Measurements from ENCODE around the gene VMP1.

VMP1 gene

GRCh38 chr17:59683283-59683682, 24.2 kb upstream of the VMP1 start:
- no peaks in the 10 kb centered on the region for H3K9me3 ChIP-seq (ENCODE audit: control insufficient read depth, low read length)
- H3K4me3 ChIP-seq (ENCODE audit: insufficient read depth, low read depth, low read length, poor library complexity, severe bottlenecking), result no peak overlapping the region
- no peak overlapping the region for H3K27ac ChIP-seq (ENCODE audit: insufficient read depth, low read length, poor library complexity, severe bottlenecking)
- peaks cover 77% of the 10 kb centered on the region for H3K36me3 ChIP-seq (ENCODE audit: control insufficient read depth, insufficient read depth, low read length)
- H3K27me3 ChIP-seq (replicated peaks; ENCODE audit: control insufficient read depth, insufficient read depth, low read length, poor library complexity, severe bottlenecking), result no peaks in the 10 kb centered on the region
- no peak for DNase-seq
- H3K4me1 ChIP-seq (ENCODE audit: control insufficient read depth, insufficient read depth, low read length, poor library complexity, severe bottlenecking), result no peaks in the 10 kb centered on the region

- H3K4me1 ChIP-seq (ENCODE audit: control insufficient read depth, insufficient read depth, low read length, poor library complexity, severe bottlenecking), result no peaks in the 10 kb centered on the region
- DNase-seq, result no peak
- no peaks in the 10 kb centered on the region for H3K27me3 ChIP-seq (replicated peaks; ENCODE audit: control insufficient read depth, insufficient read depth, low read length, poor library complexity, severe bottlenecking)
- peaks cover 76% of the 10 kb centered on the region for H3K36me3 ChIP-seq (ENCODE audit: control insufficient read depth, insufficient read depth, low read length)
- no peak overlapping the region for H3K27ac ChIP-seq (ENCODE audit: insufficient read depth, low read length, poor library complexity, severe bottlenecking)
- H3K9me3 ChIP-seq (ENCODE audit: control insufficient read depth, low read length), result no peaks in the 10 kb centered on the region
- no peak overlapping the region for H3K4me3 ChIP-seq (ENCODE audit: insufficient read depth, low read depth, low read length, poor library complexity, severe bottlenecking)
Observed at GRCh38 chr17:59684967-59685366, 22.5 kb upstream of the VMP1 start.

GRCh38 chr17:59688008-59688407, 19.4 kb upstream of the VMP1 start:
- no peaks in the 10 kb centered on the region for H3K9me3 ChIP-seq (ENCODE audit: control insufficient read depth, low read length)
- peaks cover 63% of the 10 kb centered on the region for H3K36me3 ChIP-seq (ENCODE audit: control insufficient read depth, insufficient read depth, low read length)
- H3K4me1 ChIP-seq (ENCODE audit: control insufficient read depth, insufficient read depth, low read length, poor library complexity, severe bottlenecking), result no peaks in the 10 kb centered on the region
- H3K27ac ChIP-seq (ENCODE audit: insufficient read depth, low read length, poor library complexity, severe bottlenecking), result no peak overlapping the region
- no peak for DNase-seq
- no peaks in the 10 kb centered on the region for H3K27me3 ChIP-seq (replicated peaks; ENCODE audit: control insufficient read depth, insufficient read depth, low read length, poor library complexity, severe bottlenecking)
- no peak overlapping the region for H3K4me3 ChIP-seq (ENCODE audit: insufficient read depth, low read depth, low read length, poor library complexity, severe bottlenecking)

- Histone ChIP-seq H3K27me3 (replicated peaks; ENCODE audit: control insufficient read depth, insufficient read depth, low read length, poor library complexity, severe bottlenecking) (no peaks in the 10 kb centered on the region), H3K27ac (ENCODE audit: insufficient read depth, low read length, poor library complexity, severe bottlenecking) (no peak overlapping the region), H3K4me3 (ENCODE audit: insufficient read depth, low read depth, low read length, poor library complexity, severe bottlenecking) (no peak overlapping the region), H3K36me3 (ENCODE audit: control insufficient read depth, insufficient read depth, low read length) (peaks cover 60% of the 10 kb centered on the region), H3K4me1 (ENCODE audit: control insufficient read depth, insufficient read depth, low read length, poor library complexity, severe bottlenecking) (no peaks in the 10 kb centered on the region), H3K9me3 (ENCODE audit: control insufficient read depth, low read length) (no peaks in the 10 kb centered on the region)
- no peak for DNase-seq
Observed at GRCh38 chr17:59688496-59688895, 19.0 kb upstream of the VMP1 start.

- Histone ChIP-seq H3K36me3 (ENCODE audit: control insufficient read depth, insufficient read depth, low read length) (peaks cover 70% of the 10 kb centered on the region), H3K4me1 (ENCODE audit: control insufficient read depth, insufficient read depth, low read length, poor library complexity, severe bottlenecking) (no peaks in the 10 kb centered on the region), H3K9me3 (ENCODE audit: control insufficient read depth, low read length) (no peaks in the 10 kb centered on the region), H3K27ac (ENCODE audit: insufficient read depth, low read length, poor library complexity, severe bottlenecking) (no peak overlapping the region), H3K4me3 (ENCODE audit: insufficient read depth, low read depth, low read length, poor library complexity, severe bottlenecking) (no peak overlapping the region), H3K27me3 (replicated peaks; ENCODE audit: control insufficient read depth, insufficient read depth, low read length, poor library complexity, severe bottlenecking) (no peaks in the 10 kb centered on the region)
- DNase-seq, result no peak
Observed at GRCh38 chr17:59693582-59693981, 13.9 kb upstream of the VMP1 start.

- Histone ChIP-seq H3K9me3 (ENCODE audit: control insufficient read depth, low read length) (no peaks in the 10 kb centered on the region), H3K27ac (ENCODE audit: insufficient read depth, low read length, poor library complexity, severe bottlenecking) (no peak overlapping the region), H3K36me3 (ENCODE audit: control insufficient read depth, insufficient read depth, low read length) (peaks cover 63% of the 10 kb centered on the region), H3K27me3 (replicated peaks; ENCODE audit: control insufficient read depth, insufficient read depth, low read length, poor library complexity, severe bottlenecking) (no peaks in the 10 kb centered on the region), H3K4me3 (ENCODE audit: insufficient read depth, low read depth, low read length, poor library complexity, severe bottlenecking) (no peak overlapping the region), H3K4me1 (ENCODE audit: control insufficient read depth, insufficient read depth, low read length, poor library complexity, severe bottlenecking) (no peaks in the 10 kb centered on the region)
- no peak for DNase-seq
Observed at GRCh38 chr17:59694344-59694743, 13.1 kb upstream of the VMP1 start.

GRCh38 chr17:59695945-59696681, 11.3 kb upstream of the VMP1 start:
- DNase-seq, result no peak
- Histone ChIP-seq H3K9me3 (ENCODE audit: control insufficient read depth, low read length) (no peaks in the 10 kb centered on the region), H3K27me3 (replicated peaks; ENCODE audit: control insufficient read depth, insufficient read depth, low read length, poor library complexity, severe bottlenecking) (no peaks in the 10 kb centered on the region), H3K36me3 (ENCODE audit: control insufficient read depth, insufficient read depth, low read length) (peaks cover 46% of the 10 kb centered on the region), H3K27ac (ENCODE audit: insufficient read depth, low read length, poor library complexity, severe bottlenecking) (no peak overlapping the region), H3K4me3 (ENCODE audit: insufficient read depth, low read depth, low read length, poor library complexity, severe bottlenecking) (no peak overlapping the region), H3K4me1 (ENCODE audit: control insufficient read depth, insufficient read depth, low read length, poor library complexity, severe bottlenecking) (no peaks in the 10 kb centered on the region)

- Histone ChIP-seq H3K27me3 (replicated peaks; ENCODE audit: control insufficient read depth, insufficient read depth, low read length, poor library complexity, severe bottlenecking) (no peaks in the 10 kb centered on the region), H3K4me3 (ENCODE audit: insufficient read depth, low read depth, low read length, poor library complexity, severe bottlenecking) (no peak overlapping the region), H3K27ac (ENCODE audit: insufficient read depth, low read length, poor library complexity, severe bottlenecking) (no peak overlapping the region), H3K36me3 (ENCODE audit: control insufficient read depth, insufficient read depth, low read length) (peaks cover 44% of the 10 kb centered on the region), H3K9me3 (ENCODE audit: control insufficient read depth, low read length) (no peaks in the 10 kb centered on the region), H3K4me1 (ENCODE audit: control insufficient read depth, insufficient read depth, low read length, poor library complexity, severe bottlenecking) (no peaks in the 10 kb centered on the region)
- no peak for DNase-seq
Observed at GRCh38 chr17:59696682-59697277, 10.7 kb upstream of the VMP1 start.

- Histone ChIP-seq H3K27me3 (replicated peaks; ENCODE audit: control insufficient read depth, insufficient read depth, low read length, poor library complexity, severe bottlenecking) (no peaks in the 10 kb centered on the region), H3K4me1 (ENCODE audit: control insufficient read depth, insufficient read depth, low read length, poor library complexity, severe bottlenecking) (no peaks in the 10 kb centered on the region), H3K9me3 (ENCODE audit: control insufficient read depth, low read length) (no peaks in the 10 kb centered on the region), H3K36me3 (ENCODE audit: control insufficient read depth, insufficient read depth, low read length) (peaks cover 41% of the 10 kb centered on the region), H3K4me3 (ENCODE audit: insufficient read depth, low read depth, low read length, poor library complexity, severe bottlenecking) (no peak overlapping the region), H3K27ac (ENCODE audit: insufficient read depth, low read length, poor library complexity, severe bottlenecking) (no peak overlapping the region)
- DNase-seq, result no peak
Observed at GRCh38 chr17:59698143-59698542, 9.3 kb upstream of the VMP1 start.

GRCh38 chr17:59699218-59699617, 8.2 kb upstream of the VMP1 start:
- Histone ChIP-seq H3K27ac (ENCODE audit: insufficient read depth, low read length, poor library complexity, severe bottlenecking) (no peak overlapping the region), H3K9me3 (ENCODE audit: control insufficient read depth, low read length) (no peaks in the 10 kb centered on the region), H3K4me1 (ENCODE audit: control insufficient read depth, insufficient read depth, low read length, poor library complexity, severe bottlenecking) (no peaks in the 10 kb centered on the region), H3K27me3 (replicated peaks; ENCODE audit: control insufficient read depth, insufficient read depth, low read length, poor library complexity, severe bottlenecking) (no peaks in the 10 kb centered on the region), H3K4me3 (ENCODE audit: insufficient read depth, low read depth, low read length, poor library complexity, severe bottlenecking) (no peak overlapping the region), H3K36me3 (ENCODE audit: control insufficient read depth, insufficient read depth, low read length) (peaks cover 31% of the 10 kb centered on the region)
- no peak for DNase-seq

Measured in effector memory CD4-positive, alpha-beta T cell (primary cell).